Measurements from ENCODE around the gene PDE4D. TPM values are rescaled to one million over a fixed set of nuclear protein-coding genes. Genes with fewer than 3 reads are reported as not detected.

Gene PDE4D
- total RNA-seq, 1 experiment from 2014 or later = 3.3 TPM

GRCh38 chr5:59362438-59362837 is 531.1 kb downstream of the PDE4D start:
- H3K36me3 Mint-ChIP-seq = no peaks in the 10 kb centered on the region
- ATAC-seq = no peak
- H3K4me1 Mint-ChIP-seq = peaks cover 31% of the 10 kb centered on the region
- ChIA-PET CTCF (no interaction called here), POLR2A (no interaction called here)
- H3K27ac Mint-ChIP-seq = no peak overlapping the region
- H3K27me3 Mint-ChIP-seq (ENCODE audit: low read depth) = no peaks in the 10 kb centered on the region
- DNase-seq (ENCODE audit: low spot score) = no peak
- no peak overlapping the region for H3K4me3 Mint-ChIP-seq
- no peak for TF ChIP-seq CTCF (IDR thresholded peaks at IDR 0.05)
- TF ChIP-seq SMAD3 (CRISPR knock-in tag; IDR thresholded peaks at IDR 0.05; ENCODE audit: borderline replicate concordance) = no peak
- no peak for TF ChIP-seq FOXP1 (CRISPR knock-in tag; IDR thresholded peaks at IDR 0.05; ENCODE audit: borderline replicate concordance)
- no peak for TF ChIP-seq ZBTB21 (CRISPR knock-in tag; IDR thresholded peaks at IDR 0.05; ENCODE audit: borderline replicate concordance)
- no peak for TF ChIP-seq USF1 (CRISPR knock-in tag; IDR thresholded peaks at IDR 0.05)
- TF ChIP-seq ATF6 (CRISPR knock-in tag; IDR thresholded peaks at IDR 0.05) = no peak
- no peak for TF ChIP-seq STAT6 (CRISPR knock-in tag; conservative IDR thresholded peaks at IDR 0.05; ENCODE audit: low read depth)
- TF ChIP-seq TEAD4 (CRISPR knock-in tag; IDR thresholded peaks at IDR 0.05) = no peak
- TF ChIP-seq ZSCAN18 (CRISPR knock-in tag; IDR thresholded peaks at IDR 0.05) = no peak
- TF ChIP-seq CDX4 (CRISPR knock-in tag; IDR thresholded peaks at IDR 0.05; ENCODE audit: borderline replicate concordance) = no peak
- no peak for TF ChIP-seq MLX (CRISPR knock-in tag; IDR thresholded peaks at IDR 0.05)
- no peak for TF ChIP-seq GABPB1 (CRISPR knock-in tag; IDR thresholded peaks at IDR 0.05)
- no peak for TF ChIP-seq HMGXB4 (CRISPR knock-in tag; IDR thresholded peaks at IDR 0.05)
- no peak for TF ChIP-seq PREB (CRISPR knock-in tag; IDR thresholded peaks at IDR 0.05; ENCODE audit: borderline replicate concordance)
- TF ChIP-seq AFF4 (CRISPR knock-in tag; IDR thresholded peaks at IDR 0.05; ENCODE audit: borderline replicate concordance) = no peak
- no peak for TF ChIP-seq HMGA2 (CRISPR knock-in tag; IDR thresholded peaks at IDR 0.05)
- no peak for TF ChIP-seq KAT7 (CRISPR knock-in tag; IDR thresholded peaks at IDR 0.05; ENCODE audit: borderline replicate concordance)
- TF ChIP-seq RELA (CRISPR knock-in tag; IDR thresholded peaks at IDR 0.05; ENCODE audit: borderline replicate concordance) = no peak
- no peak for TF ChIP-seq ATF1 (CRISPR knock-in tag; IDR thresholded peaks at IDR 0.05)
- no peak for TF ChIP-seq CREM (CRISPR knock-in tag; IDR thresholded peaks at IDR 0.05)
- H3K9me3 Mint-ChIP-seq = no peaks in the 10 kb centered on the region
